HG02885 (cell line): Measurements from ENCODE around the gene PPP1R16B.

Experiments used
- ATAC-seq: cut with Tn5 transposase; IDR thresholded peaks from one replicate; pipeline ENCODE4 v1.9.1; 2021; ENCODE audit warnings: mild to moderate bottlenecking; ENCODE audit not compliant: unreplicated experiment, poor library complexity

PPP1R16B gene

DNA sequence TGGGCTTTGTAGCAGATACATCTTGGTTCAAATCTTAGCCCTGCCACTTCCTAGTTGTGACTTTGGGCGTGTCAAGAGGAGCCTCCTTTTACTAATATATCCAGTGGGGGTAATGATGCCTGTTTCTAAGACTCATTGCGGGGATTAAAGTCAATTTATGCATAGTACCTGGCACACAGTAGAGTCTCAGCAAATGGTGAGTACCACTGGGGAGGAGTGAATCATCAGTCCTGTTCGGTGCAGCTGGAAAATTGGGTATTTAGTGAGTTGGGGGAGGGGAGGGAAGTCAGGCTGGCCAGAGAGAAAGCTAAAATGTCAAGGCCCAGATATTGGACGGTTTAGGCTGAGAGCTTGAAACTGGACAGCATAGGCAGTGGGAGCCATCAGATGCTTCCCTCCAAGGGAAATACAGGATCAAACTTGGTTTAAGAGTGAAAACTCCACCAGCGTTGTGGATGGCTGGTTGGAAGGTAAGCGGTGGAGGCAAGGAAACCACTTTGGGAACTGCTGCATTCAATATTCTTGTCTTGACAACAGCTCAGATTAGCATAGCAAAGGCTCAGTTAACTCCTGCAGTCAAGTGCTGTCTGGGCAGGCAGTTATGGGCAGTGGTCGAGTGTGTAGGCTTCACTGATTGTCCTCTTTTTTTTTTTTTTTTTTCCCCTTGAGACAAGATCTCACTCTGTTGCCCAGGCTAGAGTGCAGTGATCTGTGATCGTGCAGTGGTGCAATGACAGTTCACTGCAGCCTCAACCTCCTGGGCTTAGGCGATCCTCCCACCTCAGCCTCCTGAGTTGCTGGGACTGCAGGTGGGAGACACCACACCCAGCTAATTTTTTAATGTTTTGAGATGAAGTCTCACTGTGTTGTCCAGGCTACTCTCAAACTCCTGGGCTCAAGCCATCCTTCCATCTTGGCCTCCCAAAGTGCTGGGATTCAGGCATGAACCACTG, 12.9 kb downstream of the PPP1R16B start:
- no peak for ATAC-seq

GRCh38 chr20:38825571-38825900, 20.0 kb downstream of the PPP1R16B start:
- ATAC-seq: no peak

GRCh38 chr20:38825901-38826625, 20.6 kb downstream of the PPP1R16B start:
- ATAC-seq: no peak

GRCh38 chr20:38827770-38828281, 22.3 kb downstream of the PPP1R16B start:
- no peak for ATAC-seq

- ATAC-seq: no peak
These were observed 23.2 kb downstream of the PPP1R16B start for GRCh38 chr20:38828514-38829295.

- no peak for ATAC-seq
These were observed 23.9 kb downstream of the PPP1R16B start for GRCh38 chr20:38829296-38829875.

GRCh38 chr20:38830356-38830755, 24.9 kb downstream of the PPP1R16B start:
- ATAC-seq: no peak

- no peak for ATAC-seq
These were observed 25.7 kb downstream of the PPP1R16B start for GRCh38 chr20:38831049-38831691.

DNA sequence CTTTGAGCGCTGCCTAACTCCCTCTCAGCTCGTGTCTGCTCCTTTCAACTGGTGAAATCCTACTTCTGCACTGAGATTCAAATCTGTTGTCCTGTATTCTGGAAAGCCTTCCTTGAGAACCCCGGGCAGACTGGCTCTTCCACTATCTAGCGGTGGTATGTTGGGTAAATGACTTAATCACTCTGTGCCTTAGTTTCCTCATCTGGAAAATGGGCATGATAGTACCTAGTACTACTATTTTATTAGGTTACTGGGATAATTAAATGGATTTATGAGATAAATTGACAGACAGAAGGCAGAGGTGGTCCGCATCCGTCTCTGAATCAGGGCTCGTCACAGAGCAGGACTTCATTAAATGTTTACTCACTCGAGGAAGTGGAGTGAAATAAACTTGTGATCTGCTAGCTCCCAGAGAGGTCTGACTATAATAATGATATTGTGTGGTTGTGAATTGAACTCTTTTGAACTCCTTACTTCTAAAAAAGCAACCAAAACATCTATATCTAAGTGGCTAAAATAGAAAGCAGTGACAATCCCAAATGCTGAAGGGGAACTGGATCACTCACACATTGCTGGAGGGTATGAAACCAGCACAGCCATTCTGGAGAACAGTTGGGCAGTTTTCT, 26.6 kb downstream of the PPP1R16B start:
- ATAC-seq: no peak

DNA sequence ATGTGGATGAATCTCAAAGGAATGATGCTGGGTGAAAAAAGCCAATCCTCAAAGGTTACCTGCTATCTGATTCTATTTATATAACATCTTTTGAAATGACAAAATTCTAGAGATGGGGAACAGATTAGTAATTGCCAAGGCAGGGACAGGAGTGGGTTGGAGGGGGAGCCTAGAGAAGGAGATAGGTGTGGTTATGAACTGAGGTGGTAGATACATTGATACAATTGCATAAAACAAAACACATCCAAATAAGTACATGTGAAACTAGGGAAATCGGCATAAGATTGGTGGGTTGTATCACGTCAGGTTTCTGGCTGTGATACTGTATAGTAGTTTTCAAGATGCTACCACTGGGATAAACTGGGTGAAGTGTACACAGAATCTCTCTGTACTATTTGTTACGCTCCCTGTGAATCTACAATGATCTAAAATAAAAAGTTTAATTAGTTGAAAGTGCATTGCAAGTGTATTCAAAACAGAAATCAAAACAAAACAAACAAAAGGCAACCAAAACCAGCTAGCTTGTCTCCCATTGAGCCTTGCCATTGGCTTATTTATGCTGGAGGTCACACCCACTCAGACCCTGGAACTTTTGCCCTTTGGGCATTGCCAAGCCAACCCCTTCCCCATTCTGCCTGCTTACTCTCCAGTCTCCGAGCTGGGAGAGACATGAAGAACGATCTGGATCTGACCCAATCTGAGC, 27.8 kb downstream of the PPP1R16B start:
- ATAC-seq: no peak

DNA sequence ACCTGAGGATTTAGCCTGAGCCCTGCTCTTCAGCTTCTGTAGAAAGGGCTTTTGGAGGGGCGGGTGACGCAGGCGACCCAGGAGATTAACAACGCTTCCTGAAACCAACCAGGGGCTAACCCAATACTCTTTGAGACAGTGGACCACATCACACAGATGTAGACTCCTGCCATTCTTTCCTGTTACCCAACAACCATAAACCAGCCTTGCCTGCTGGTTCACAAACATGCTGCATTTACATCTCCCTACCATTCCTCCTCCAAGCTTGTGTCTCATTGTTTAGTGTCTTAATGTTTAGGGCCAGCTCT, 28.3 kb downstream of the PPP1R16B start:
- ATAC-seq: no peak

GRCh38 chr20:38834868-38835267, 29.4 kb downstream of the PPP1R16B start:
- no peak for ATAC-seq

GRCh38 chr20:38835792-38836191, 30.3 kb downstream of the PPP1R16B start:
- ATAC-seq: no peak

- peak; percentile 54 for ATAC-seq
These were observed 31.5 kb downstream of the PPP1R16B start for GRCh38 chr20:38836991-38837390.

GRCh38 chr20:38838326-38838725, 32.8 kb downstream of the PPP1R16B start:
- ATAC-seq: no peak

- ATAC-seq: no peak
These were observed 34.1 kb downstream of the PPP1R16B start for GRCh38 chr20:38839563-38839962.

- ATAC-seq: no peak
These were observed 34.8 kb downstream of the PPP1R16B start for GRCh38 chr20:38840053-38840893.

DNA sequence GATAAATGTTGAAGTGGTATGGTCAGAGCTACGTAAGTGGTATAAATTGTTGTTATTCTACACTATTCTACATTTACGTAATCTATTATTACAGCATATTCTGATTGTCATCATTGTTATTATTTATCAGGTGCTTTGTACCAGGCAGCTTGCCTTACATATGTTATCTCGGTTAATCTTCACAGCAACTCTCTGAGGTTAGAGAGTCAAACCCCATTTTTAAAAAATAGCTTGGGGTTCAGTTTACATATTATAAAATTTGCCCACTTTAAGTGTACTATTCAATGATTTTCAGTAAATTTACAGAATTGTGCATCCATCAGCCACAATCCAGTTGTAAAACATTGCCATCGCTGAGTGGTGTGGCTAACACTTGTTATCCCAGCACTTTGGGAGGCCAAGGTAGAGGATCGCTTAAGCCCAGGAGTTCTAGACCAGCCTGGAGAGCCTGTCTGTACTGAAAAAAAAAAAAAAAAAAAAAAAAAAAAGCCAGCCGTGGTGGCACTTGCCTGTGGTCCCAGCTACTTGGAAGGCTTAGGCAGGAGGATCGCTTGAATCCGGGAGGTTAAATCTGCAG, 35.5 kb downstream of the PPP1R16B start:
- ATAC-seq: no peak
